Effector memory CD4-positive, alpha-beta T cell (primary cell): ENCODE data around the gene USP5.

Experiments
- DNase-seq, 3 donors: peaks; one replicate each; pipeline ENCODE4 v3.0.0-alpha.2; 2020
- H3K27ac ChIP-seq: 2 replicates; pipeline ENCODE4 v1.7.0; 2013; ENCODE audit warnings: mild to moderate bottlenecking, low read length, moderate library complexity; ENCODE audit not compliant: insufficient read depth, poor library complexity, severe bottlenecking
- H3K27me3 ChIP-seq: replicated peaks from 2 replicates; pipeline ENCODE4 v1.7.0; 2013; ENCODE audit warnings: mild to moderate bottlenecking, low read length; ENCODE audit not compliant: insufficient read depth, control insufficient read depth, poor library complexity, severe bottlenecking
- H3K36me3 ChIP-seq: 2 replicates; pipeline ENCODE4 v1.7.0; 2013; ENCODE audit warnings: mild to moderate bottlenecking, low read length, moderate library complexity; ENCODE audit not compliant: control insufficient read depth, insufficient read depth
- H3K4me1 ChIP-seq: 2 replicates; pipeline ENCODE4 v1.7.0; 2013; ENCODE audit warnings: low read length, mild to moderate bottlenecking; ENCODE audit not compliant: control insufficient read depth, insufficient read depth, poor library complexity, severe bottlenecking
- H3K4me3 ChIP-seq: 2 replicates; pipeline ENCODE4 v1.7.0; 2013; ENCODE audit warnings: low read length, low read depth, mild to moderate bottlenecking; ENCODE audit not compliant: insufficient read depth, poor library complexity, severe bottlenecking
- H3K9me3 ChIP-seq: 2 replicates; pipeline ENCODE4 v1.7.0; 2013; ENCODE audit warnings: mild to moderate bottlenecking, low read length, moderate library complexity; ENCODE audit not compliant: control insufficient read depth

The USP5 gene

GRCh38 chr12:6825398-6826124 is 26.4 kb upstream of the USP5 start:
- H3K9me3 ChIP-seq, result no peaks in the 10 kb centered on the region
- H3K4me1 ChIP-seq, result peaks cover 18% of the 10 kb centered on the region
- H3K27ac ChIP-seq, result no peak overlapping the region
- peaks cover 7% of the 10 kb centered on the region for H3K27me3 ChIP-seq
- H3K4me3 ChIP-seq, result no peak overlapping the region
- H3K36me3 ChIP-seq, result no peaks in the 10 kb centered on the region
- DNase-seq, result peak; percentile 64 to 74 (median 67)

DNA sequence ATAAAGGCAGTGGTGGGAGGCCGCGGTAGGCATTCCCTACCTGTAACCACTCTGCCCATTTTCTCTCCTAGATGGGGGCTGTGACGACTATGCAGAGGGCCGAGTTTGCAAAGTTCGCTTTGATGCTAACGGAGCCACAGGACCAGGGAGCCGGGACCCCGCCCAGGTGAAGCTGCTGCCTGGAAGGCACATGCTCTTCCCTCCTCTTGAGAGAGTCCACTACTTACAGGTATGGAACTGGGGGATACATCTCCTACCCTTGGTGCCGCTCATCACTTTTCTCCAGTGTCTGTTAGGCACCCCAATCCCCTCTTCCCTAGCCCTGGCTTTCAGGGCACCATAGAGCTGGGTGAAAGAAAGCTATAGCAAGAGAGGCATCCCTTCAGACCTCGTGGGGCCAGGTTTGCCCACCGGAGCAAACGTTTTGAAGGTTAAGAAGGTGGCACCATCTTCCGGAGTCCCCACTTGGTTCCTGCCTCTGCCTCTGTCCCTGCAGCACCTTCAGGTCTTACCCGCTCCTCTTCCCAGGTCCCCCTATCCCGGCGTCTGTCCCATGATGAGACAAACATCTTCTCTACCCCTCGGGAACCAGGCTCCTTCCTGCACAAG is 25.7 kb upstream of the USP5 start:
- peaks cover 16% of the 10 kb centered on the region for H3K4me1 ChIP-seq
- no peak for DNase-seq
- H3K27ac ChIP-seq, result no peak overlapping the region
- peaks cover 7% of the 10 kb centered on the region for H3K27me3 ChIP-seq
- H3K36me3 ChIP-seq, result no peaks in the 10 kb centered on the region
- no peak overlapping the region for H3K4me3 ChIP-seq
- H3K9me3 ChIP-seq, result no peaks in the 10 kb centered on the region

DNA sequence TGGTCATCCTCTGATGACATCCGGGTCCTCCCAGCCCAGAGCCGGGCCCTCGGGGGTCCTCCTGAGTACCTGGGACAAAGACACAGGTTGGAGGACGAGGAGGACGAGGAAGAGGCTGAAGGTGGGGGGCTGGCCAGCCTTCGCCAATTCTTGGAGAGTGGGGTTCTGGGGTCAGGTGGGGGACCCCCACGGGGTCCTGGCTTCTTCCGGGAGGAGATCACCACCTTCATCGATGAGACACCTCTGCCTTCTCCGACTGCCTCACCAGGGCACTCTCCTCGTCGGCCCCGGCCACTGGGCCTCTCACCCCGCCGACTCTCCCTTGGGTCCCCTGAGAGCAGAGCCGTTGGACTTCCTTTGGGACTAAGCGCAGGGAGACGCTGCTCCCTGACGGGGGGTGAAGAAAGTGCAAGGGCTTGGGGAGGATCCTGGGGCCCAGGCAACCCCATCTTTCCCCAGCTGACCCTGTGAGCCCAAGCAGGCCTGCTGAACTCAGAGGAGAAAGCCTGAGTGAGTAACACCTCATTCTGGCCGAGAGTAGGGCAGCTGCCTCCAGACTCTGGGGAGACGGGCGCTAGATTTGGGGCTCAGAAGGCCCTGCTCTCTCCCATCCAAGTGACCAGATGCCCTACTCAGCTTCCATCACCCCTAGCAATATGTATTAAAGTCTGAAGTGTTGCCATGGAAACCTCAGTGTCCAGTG is 25.1 kb upstream of the USP5 start:
- Histone ChIP-seq H3K27ac (no peak overlapping the region), H3K27me3 (peaks cover 7% of the 10 kb centered on the region), H3K4me1 (peaks cover 10% of the 10 kb centered on the region), H3K9me3 (no peaks in the 10 kb centered on the region), H3K36me3 (no peaks in the 10 kb centered on the region), H3K4me3 (no peak overlapping the region)
- DNase-seq, result no peak

- H3K27me3 ChIP-seq, result peaks cover 7% of the 10 kb centered on the region
- H3K27ac ChIP-seq, result no peak overlapping the region
- H3K9me3 ChIP-seq, result no peaks in the 10 kb centered on the region
- no peaks in the 10 kb centered on the region for H3K36me3 ChIP-seq
- DNase-seq, result peak in 1 of 3 donors; percentile 25
- peaks cover 8% of the 10 kb centered on the region for H3K4me1 ChIP-seq
- no peak overlapping the region for H3K4me3 ChIP-seq
Measured at GRCh38 chr12:6827437-6827911, 24.5 kb upstream of the USP5 start.

- Histone ChIP-seq H3K9me3 (no peaks in the 10 kb centered on the region), H3K4me1 (peaks cover 8% of the 10 kb centered on the region), H3K36me3 (no peaks in the 10 kb centered on the region), H3K27me3 (peaks cover 7% of the 10 kb centered on the region), H3K4me3 (peak within 1 kb of the TSS; percentile 67), H3K27ac (peak within 1 kb of the TSS; percentile 4)
- DNase-seq, result no peak
Measured at GRCh38 chr12:6827982-6828780, 23.8 kb upstream of the USP5 start, which contains the start of gene P3H3. TSS of gene P3H3 (plus strand) at chr12:6828407. CDS start at chr12:6828441, 34 bp downstream.

DNA sequence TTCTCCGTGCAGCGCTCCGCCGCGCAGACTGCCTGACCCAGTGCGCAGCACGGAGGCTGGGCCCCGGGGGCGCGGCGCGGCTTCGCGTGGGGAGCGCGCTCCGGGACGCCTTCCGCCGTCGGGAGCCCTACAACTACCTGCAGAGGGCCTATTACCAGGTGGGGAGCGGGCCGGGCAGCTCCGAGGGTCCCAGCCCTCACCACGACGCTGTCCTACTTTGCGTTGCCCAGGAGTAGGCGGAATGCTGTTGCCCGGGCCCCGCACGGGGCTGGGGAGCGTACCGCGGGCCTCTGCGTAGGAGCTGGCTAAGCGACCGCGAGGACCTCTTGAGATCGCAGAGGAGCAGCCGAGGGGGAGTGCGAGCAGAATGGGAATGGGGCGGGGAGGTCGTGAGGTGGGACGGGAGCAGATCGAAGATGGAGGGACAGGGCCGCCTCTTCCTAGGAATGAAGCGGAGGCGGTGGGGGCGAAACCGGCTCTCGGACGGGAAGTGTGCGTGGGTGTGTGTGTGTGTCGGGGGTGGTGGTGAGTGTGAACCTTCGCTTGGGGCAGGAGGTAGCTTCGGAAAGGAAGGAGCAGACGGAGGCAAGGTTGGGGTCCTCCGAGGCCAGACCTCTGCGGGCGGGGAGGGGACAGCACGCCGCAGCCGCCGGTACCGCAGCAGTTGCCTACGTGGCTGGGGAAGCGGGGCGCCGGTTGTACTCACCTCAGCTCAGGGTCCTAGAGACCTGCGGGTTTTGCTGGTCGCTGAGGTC is 23.0 kb upstream of the USP5 start:
- Histone ChIP-seq H3K36me3 (no peaks in the 10 kb centered on the region), H3K4me1 (peaks cover 8% of the 10 kb centered on the region), H3K9me3 (no peaks in the 10 kb centered on the region), H3K27ac (peak overlapping the region; percentile 4), H3K27me3 (peaks cover 7% of the 10 kb centered on the region), H3K4me3 (peak overlapping the region; percentile 67)
- no peak for DNase-seq

GRCh38 chr12:6829536-6830220 is 22.3 kb upstream of the USP5 start:
- no peak for DNase-seq
- Histone ChIP-seq H3K4me1 (peaks cover 8% of the 10 kb centered on the region), H3K36me3 (no peaks in the 10 kb centered on the region), H3K27me3 (peaks cover 7% of the 10 kb centered on the region), H3K4me3 (peak overlapping the region; percentile 67), H3K27ac (no peak overlapping the region), H3K9me3 (no peaks in the 10 kb centered on the region)

- Histone ChIP-seq H3K27me3 (peaks cover 7% of the 10 kb centered on the region), H3K27ac (no peak overlapping the region), H3K36me3 (no peaks in the 10 kb centered on the region), H3K4me3 (no peak overlapping the region), H3K9me3 (no peaks in the 10 kb centered on the region), H3K4me1 (peaks cover 8% of the 10 kb centered on the region)
- DNase-seq, result no peak
Measured at GRCh38 chr12:6830286-6830890, 21.6 kb upstream of the USP5 start.
